GM12801 (cell line): ENCODE measurements around the gene ESYT2.

Source experiments
- TF ChIP-seq, protein P1 (sequence below): IDR thresholded peaks from one replicate; pipeline ENCODE4 v1.5.1; 2011; ENCODE audit warnings: control low read depth; ENCODE audit not compliant: insufficient read length; ENCODE audit errors: extremely low read depth

ESYT2 gene

DNA sequence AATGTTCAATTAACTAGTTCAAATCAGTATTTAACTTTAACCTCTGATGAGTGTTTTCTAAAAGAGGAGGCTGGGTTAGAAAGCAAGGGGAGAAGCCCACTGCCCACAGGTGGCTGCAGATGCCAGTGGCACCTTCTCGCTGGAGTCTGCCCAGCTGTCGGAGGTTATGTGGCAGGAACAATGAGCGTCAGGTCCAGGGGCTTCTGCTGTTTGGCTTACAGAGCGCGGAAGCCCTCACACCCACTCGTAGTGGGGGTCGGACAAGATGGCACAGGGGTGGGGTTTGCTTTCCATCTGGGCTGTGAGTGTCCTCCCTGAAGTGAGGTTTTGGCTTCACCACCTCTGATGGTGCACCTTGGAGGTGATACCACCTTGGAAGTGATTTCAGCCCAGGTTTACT, 35.5 kb upstream of the ESYT2 start:
- TF ChIP-seq, protein P1, sequence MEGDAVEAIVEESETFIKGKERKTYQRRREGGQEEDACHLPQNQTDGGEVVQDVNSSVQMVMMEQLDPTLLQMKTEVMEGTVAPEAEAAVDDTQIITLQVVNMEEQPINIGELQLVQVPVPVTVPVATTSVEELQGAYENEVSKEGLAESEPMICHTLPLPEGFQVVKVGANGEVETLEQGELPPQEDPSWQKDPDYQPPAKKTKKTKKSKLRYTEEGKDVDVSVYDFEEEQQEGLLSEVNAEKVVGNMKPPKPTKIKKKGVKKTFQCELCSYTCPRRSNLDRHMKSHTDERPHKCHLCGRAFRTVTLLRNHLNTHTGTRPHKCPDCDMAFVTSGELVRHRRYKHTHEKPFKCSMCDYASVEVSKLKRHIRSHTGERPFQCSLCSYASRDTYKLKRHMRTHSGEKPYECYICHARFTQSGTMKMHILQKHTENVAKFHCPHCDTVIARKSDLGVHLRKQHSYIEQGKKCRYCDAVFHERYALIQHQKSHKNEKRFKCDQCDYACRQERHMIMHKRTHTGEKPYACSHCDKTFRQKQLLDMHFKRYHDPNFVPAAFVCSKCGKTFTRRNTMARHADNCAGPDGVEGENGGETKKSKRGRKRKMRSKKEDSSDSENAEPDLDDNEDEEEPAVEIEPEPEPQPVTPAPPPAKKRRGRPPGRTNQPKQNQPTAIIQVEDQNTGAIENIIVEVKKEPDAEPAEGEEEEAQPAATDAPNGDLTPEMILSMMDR, result no peak

DNA sequence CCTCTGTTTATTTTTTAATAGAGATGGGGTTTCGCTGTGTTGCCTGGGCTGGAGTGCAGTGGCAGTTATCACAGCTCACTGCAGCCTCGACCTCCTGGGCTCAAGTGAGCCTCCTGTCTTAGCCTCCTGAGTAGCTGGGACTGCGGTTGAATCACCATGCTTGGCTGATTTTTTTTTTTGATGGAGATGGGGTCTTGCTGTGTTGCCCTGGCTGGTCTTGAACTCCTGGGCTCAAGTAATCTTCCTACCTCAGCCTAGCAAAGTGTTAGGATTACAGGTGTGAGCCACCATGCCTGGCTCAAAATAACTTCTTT, 35.2 kb upstream of the ESYT2 start:
- TF ChIP-seq, protein P1, result no peak

DNA sequence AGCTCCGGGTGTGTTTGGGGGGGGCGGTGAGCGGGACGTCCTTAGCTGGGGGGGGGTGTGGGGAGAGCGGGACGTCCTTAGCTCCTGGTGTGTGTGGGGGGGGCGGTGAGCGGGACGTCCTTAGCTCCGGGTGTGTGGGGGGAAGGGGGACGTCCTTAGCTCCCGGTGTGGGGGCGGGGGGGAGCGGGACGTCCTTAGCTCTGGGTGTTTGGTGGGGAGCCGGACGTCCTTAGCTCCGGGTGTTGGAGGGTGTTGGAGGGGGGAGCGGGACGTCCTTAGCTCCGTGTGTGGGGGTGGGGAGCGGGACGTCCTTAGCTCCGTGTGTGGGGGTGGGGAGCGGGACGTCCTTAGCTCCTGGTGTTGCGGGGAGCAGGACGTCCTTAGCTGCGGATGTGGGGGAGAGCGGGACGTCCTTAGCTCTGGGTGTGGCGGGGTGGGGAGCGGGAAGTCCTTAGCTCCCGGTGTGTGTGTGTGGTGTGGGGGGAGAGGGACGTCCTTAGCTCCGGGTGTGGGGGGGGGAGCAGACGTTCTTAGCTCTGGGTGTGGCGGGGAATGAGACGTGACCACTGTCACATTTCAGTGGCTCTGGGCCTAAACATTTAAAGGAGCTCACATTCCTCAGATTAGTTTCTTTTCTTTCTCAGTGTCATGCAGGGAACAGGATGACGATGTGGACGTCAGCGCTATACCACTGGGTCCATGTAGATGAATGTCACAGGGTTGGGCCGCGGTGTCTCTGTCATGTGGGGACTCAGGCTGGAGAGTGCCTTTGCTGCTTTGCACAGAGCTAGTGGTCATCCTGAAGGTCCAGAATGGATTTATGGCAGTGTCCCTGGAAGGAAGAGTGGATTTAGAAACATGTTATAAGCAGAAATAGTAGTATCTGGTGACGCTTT, 34.5 kb upstream of the ESYT2 start:
- TF ChIP-seq, protein P1, result no peak

DNA sequence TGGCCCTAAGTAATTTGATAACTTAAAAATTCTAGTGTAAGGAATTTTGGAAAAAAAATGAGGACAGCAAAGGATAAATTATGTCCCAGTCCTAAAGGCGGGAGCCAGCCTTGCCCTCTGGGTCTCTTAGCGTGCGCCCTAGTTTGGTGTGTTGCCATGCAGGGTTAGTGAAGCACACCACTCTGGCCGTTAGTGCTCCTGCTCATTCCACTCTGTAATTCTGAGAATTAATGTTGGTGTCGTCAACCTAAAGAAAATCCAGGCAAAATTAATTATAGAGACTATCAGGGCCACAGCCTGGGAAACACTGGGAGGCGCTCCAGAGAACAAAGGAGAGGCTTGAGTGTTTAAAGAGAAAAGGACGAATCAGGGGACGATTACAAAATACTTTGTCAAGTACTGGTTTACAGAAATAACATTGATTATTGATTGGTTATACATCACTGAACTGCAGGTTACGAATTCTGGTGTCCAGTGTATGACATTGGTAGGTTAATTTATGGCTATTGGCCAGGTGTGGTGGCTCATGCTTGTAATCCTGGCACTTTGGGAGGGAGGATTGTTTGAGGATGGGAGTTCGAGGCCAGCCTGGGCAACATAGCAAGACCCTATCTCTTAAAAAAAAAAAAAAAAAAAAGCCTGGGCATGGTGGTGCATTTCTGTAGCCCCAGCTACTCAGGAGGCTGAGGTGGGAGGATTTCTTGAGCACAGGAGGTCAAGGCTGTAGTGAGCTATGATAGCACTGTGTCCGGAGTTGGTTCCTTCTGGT, 32.8 kb upstream of the ESYT2 start:
- TF ChIP-seq, protein P1, result no peak

DNA sequence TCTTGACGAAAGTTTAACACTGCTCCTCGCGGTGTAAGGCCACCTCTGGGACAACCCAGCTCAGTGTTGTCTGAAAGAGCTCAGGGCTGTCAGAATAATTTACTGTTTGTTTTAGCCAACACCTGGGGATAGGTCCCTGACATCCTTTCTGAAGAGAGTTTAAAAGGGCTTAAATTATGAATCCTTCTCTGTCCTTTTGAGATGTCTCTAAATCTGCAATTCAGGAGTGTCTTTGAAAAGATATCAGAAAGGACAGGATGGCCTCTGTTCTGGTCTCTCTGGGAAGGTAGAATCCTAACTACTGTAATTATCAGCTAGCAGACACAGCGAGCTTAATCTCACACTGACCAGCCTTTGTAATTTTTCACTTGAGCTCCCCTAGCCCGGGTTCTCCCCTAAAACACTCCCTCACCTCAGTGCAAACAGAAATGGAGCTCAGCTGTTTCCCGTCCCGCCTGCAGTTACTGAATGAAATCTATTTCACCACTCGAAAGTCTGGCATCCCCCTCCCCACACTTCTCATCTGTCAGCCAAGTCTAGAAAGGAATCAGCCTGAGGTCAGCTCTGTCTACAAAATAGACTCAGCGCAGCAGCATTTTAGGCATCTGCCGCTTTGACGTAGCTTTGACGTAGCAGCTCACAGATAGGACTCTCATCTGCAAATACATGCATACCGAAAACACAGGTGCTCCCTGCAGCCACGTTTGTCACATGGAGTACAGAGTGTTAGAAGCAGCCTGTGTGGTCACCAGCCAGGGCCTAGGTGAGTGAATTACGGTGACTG, 31.9 kb upstream of the ESYT2 start:
- TF ChIP-seq, protein P1, result no peak

DNA sequence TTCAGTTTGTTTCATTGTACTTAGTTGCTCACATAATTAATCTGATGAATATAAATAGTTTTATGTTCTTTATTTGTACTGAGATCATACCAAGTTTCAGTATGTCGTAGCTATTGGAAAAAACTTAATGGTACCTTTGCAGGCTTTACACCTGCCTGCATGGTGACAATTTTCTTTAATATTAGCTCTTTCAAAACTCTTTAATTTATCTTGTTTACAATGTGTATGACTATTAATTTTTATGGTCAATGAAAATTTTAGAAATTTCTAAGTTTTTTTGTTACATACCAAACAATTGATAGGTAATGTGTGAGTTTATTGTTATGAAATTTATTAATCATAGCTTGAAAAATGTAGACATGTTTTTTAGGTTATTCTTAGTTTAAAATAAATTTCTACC, 31.1 kb upstream of the ESYT2 start:
- TF ChIP-seq, protein P1, result no peak
